ENCODE measurements around the gene NHSL1.

- TF ChIP-seq CTCF (IDR thresholded peaks at IDR 0.05; ENCODE audit: low read length) (peak; percentile 16; the same call in 1 of the 2 replicates), EZH2 (IDR thresholded peaks at IDR 0.05; ENCODE audit: borderline replicate concordance, low read length) (no peak)
Measured at GRCh38 chr6:138406443-138406842, 92.9 kb downstream of the NHSL1 start.
